Measurements from ENCODE around the gene PKN2.
"Not testable (repeated sequence)": the region's sequence is repeated elsewhere in the genome, so short reads cannot be mapped to it uniquely, and the experiment has no call there.

Gene PKN2

GRCh38 chr1:88791192-88791591 lies 107.1 kb downstream of the PKN2 start:
- no peak for DNase-seq (ENCODE audit: low spot score)

GRCh38 chr1:88799491-88799890 lies 115.4 kb downstream of the PKN2 start:
- no peak for DNase-seq (ENCODE audit: low spot score)

GRCh38 chr1:88800382-88801051 lies 116.4 kb downstream of the PKN2 start:
- peak; percentile 33 for DNase-seq (ENCODE audit: low spot score)

- DNase-seq (ENCODE audit: low spot score), result no peak
These were observed 117.6 kb downstream of the PKN2 start for GRCh38 chr1:88801575-88802208.

GRCh38 chr1:88802404-88802803 lies 118.3 kb downstream of the PKN2 start:
- no peak for DNase-seq (ENCODE audit: low spot score)

GRCh38 chr1:88802950-88803349 lies 118.9 kb downstream of the PKN2 start:
- DNase-seq (ENCODE audit: low spot score), result peak; percentile 43

GRCh38 chr1:88803444-88803843 lies 119.4 kb downstream of the PKN2 start:
- DNase-seq (ENCODE audit: low spot score), result no peak

- no peak for DNase-seq (ENCODE audit: low spot score)
These were observed 128.3 kb downstream of the PKN2 start for GRCh38 chr1:88812366-88812765.

GRCh38 chr1:88813471-88813870 lies 129.4 kb downstream of the PKN2 start:
- no peak for DNase-seq (ENCODE audit: low spot score)

- not testable (repeated sequence) for DNase-seq (ENCODE audit: low spot score)
These were observed 135.6 kb downstream of the PKN2 start for GRCh38 chr1:88819642-88820041.

- no peak for DNase-seq (ENCODE audit: low spot score)
These were observed 141.6 kb downstream of the PKN2 start for GRCh38 chr1:88825721-88826120.

- DNase-seq (ENCODE audit: low spot score), result no peak
These were observed 163.6 kb downstream of the PKN2 start for GRCh38 chr1:88847643-88848042.

GRCh38 chr1:88851303-88852063 lies 167.4 kb downstream of the PKN2 start:
- no peak for DNase-seq (ENCODE audit: low spot score)

GRCh38 chr1:88867743-88868521 lies 183.9 kb downstream of the PKN2 start:
- peak; percentile 68 for DNase-seq (ENCODE audit: low spot score)

- not testable (repeated sequence) for DNase-seq (ENCODE audit: low spot score)
These were observed 185.6 kb downstream of the PKN2 start for GRCh38 chr1:88869644-88870043.

- DNase-seq (ENCODE audit: low spot score), result no peak
These were observed 189.8 kb downstream of the PKN2 start for GRCh38 chr1:88873737-88874349.

- no peak for DNase-seq (ENCODE audit: low spot score)
These were observed 191.5 kb downstream of the PKN2 start for GRCh38 chr1:88875595-88875994.

- DNase-seq (ENCODE audit: low spot score), result no peak
These were observed 192.7 kb downstream of the PKN2 start for GRCh38 chr1:88876573-88877365.

GRCh38 chr1:88877382-88877825 lies 193.3 kb downstream of the PKN2 start:
- peak; percentile 32 for DNase-seq (ENCODE audit: low spot score)

- DNase-seq (ENCODE audit: low spot score), result no peak
These were observed 193.8 kb downstream of the PKN2 start for GRCh38 chr1:88877911-88878310.

- DNase-seq (ENCODE audit: low spot score), result no peak
These were observed 194.7 kb downstream of the PKN2 start for GRCh38 chr1:88878731-88879130.
